K562 (cell line): ENCODE results near the gene RTN4. TPM values are rescaled to one million over a fixed set of nuclear protein-coding genes. Genes with fewer than 3 reads are reported as not detected.

Experiments
- ATAC-seq: fragments of 200-7000 bp; cut with Tn5 transposase; 3 replicates; pipeline ENCODE4 v1.9.1; 2020; ENCODE audit warnings: moderate library complexity
- BruUV-seq: library from RNA; stranded (reverse); fragments of 400-500 nt; replicated peaks from 2 replicates; lab custom pipeline; 2021; lab: Mats Ljungman, UMichigan
- CTCF ChIA-PET: fragments of 300-600 bp; formaldehyde crosslinking; extraction: SDS; loops from one replicate; lab custom pipeline; 2021; ENCODE audit warnings: low intra/inter-chr PET ratio; lab: Yijun Ruan, JAX
- POLR2A ChIA-PET: fragments of 300-600, 350-650 bp; sonication (Branson Sonifier 250); formaldehyde crosslinking; extraction: SDS; loops from one replicate; lab custom pipeline; 2021; ENCODE audit warnings: antibody characterized with exemption, inconsistent platforms; lab: Yijun Ruan, JAX
- DNase-seq, 4 experiments: peaks; one replicate each; pipeline versions ENCODE4 v3.0.0 to v3.0.0-alpha.2; 2011 to 2018; ENCODE audit warnings: low spot score in 3 of 4, mixed read lengths in 3 of 4; ENCODE audit errors: extremely low read depth in 1 of 4
- FAIRE-seq: peaks from 2 replicates; lab custom pipeline; 2011; peaks lifted over from hg19 to GRCh38; lab: Jason Lieb, UNC
- H2AFZ ChIP-seq: 2 replicates; pipeline ENCODE4 v1.6.0; 2011; ENCODE audit warnings: low read depth, low read length, control low read depth, inconsistent platforms
- H3K27ac ChIP-seq: fragments of 200-600 bp; 3 replicates; pipeline ENCODE4 v1.8.0; 2011; ENCODE audit warnings: low read depth, mild to moderate bottlenecking, control low read depth, inconsistent platforms, low read length, moderate library complexity, mixed read lengths; ENCODE audit errors: extremely low read depth
- H3K27me3 ChIP-seq, 2 experiments: fragments of 300-600 bp in 1 of 2; 2 replicates in 1 of 2; 3 replicates in 1 of 2; pipeline versions ENCODE4 v1.6.0 to v1.8.0; 2011; ENCODE audit warnings: inconsistent platforms in 2 of 2, low read length in 2 of 2, mild to moderate bottlenecking in 1 of 2, mixed read lengths in 1 of 2, moderate library complexity in 1 of 2; ENCODE audit not compliant: control insufficient read depth in 2 of 2, insufficient read depth in 2 of 2
- H3K36me3 ChIP-seq: fragments of 300-600 bp; 3 replicates; pipeline ENCODE4 v1.8.0; 2011; ENCODE audit warnings: mild to moderate bottlenecking, low read length, inconsistent platforms; ENCODE audit not compliant: control insufficient read depth, insufficient read depth
- H3K4me1 ChIP-seq, 2 experiments: fragments of 200-600 bp in 1 of 2; replicated peaks in 1 of 2; 2 replicates in 1 of 2; 3 replicates in 1 of 2; pipeline versions ENCODE4 v1.5.1 to v1.8.0; 2011; ENCODE audit warnings: inconsistent platforms in 2 of 2, low read length in 2 of 2, mild to moderate bottlenecking in 1 of 2, mixed read lengths in 1 of 2, moderate library complexity in 1 of 2; ENCODE audit not compliant: control insufficient read depth in 2 of 2, insufficient read depth in 2 of 2
- H3K4me2 ChIP-seq: 2 replicates; pipeline ENCODE4 v1.6.1; 2011; ENCODE audit warnings: low read length, control low read depth, inconsistent platforms, mixed read lengths; ENCODE audit not compliant: insufficient read depth
- H3K4me3 ChIP-seq: fragments of 200-600 bp; sonication (generic), shearing (Covaris generic); 2 replicates; pipeline ENCODE4 v1.5.1; 2016; ENCODE audit warnings: control low read depth, inconsistent platforms
- H3K79me2 ChIP-seq: fragments of 200-600 bp; 3 replicates; pipeline ENCODE4 v1.8.0; 2011; ENCODE audit warnings: low read length, inconsistent platforms; ENCODE audit not compliant: control insufficient read depth, insufficient read depth
- H3K9ac ChIP-seq, 2 experiments: 2 replicates each; pipeline versions ENCODE4 v1.6.0 to v1.6.1; 2011; ENCODE audit warnings: low read depth in 2 of 2, low read length in 2 of 2, control low read depth in 1 of 2, inconsistent platforms in 1 of 2, mild to moderate bottlenecking in 1 of 2, mixed read lengths in 1 of 2; ENCODE audit not compliant: insufficient read depth in 1 of 2
- H3K9me1 ChIP-seq: one replicate; pipeline ENCODE4 v1.6.0; 2011; ENCODE audit warnings: inconsistent platforms, mild to moderate bottlenecking, low read length, moderate library complexity; ENCODE audit not compliant: control insufficient read depth, insufficient read depth
- H3K9me3 ChIP-seq: replicated peaks from 2 replicates; pipeline ENCODE4 v1.5.1; 2011; ENCODE audit warnings: low read depth, low read length, inconsistent platforms; ENCODE audit not compliant: control insufficient read depth, insufficient read depth
- H4K20me1 ChIP-seq: replicated peaks from 2 replicates; pipeline ENCODE4 v1.6.1; 2011; ENCODE audit warnings: low read length, inconsistent platforms, mixed read lengths; ENCODE audit not compliant: control insufficient read depth, insufficient read depth
- C11orf30 ChIP-seq: fragments of 450-650 bp; IDR thresholded peaks from 2 replicates; pipeline ENCODE4 v1.6.1; 2016; ENCODE audit warnings: low read depth, mild to moderate bottlenecking
- DPF2 ChIP-seq: fragments of 450-650 bp; IDR thresholded peaks from 2 replicates; pipeline ENCODE4 v1.6.1; 2016
- FOXK1 ChIP-seq: sonication (generic); formaldehyde crosslinking; IDR thresholded peaks from 2 replicates; pipeline ENCODE4 v1.8.0; 2022; ENCODE audit warnings: missing genetic modification reagents, mild to moderate bottlenecking, borderline replicate concordance
- HDAC1 ChIP-seq, 2 experiments: fragments of 450-650 bp; IDR thresholded peaks; 2 replicates each; pipeline ENCODE4 v1.6.1; 2016 to 2017; ENCODE audit warnings: inconsistent platforms in 1 of 2, mild to moderate bottlenecking in 1 of 2, moderate library complexity in 1 of 2
- NBN ChIP-seq: fragments of 450-650 bp; IDR thresholded peaks from 2 replicates; pipeline ENCODE4 v1.6.1; 2016; ENCODE audit warnings: low read depth, mild to moderate bottlenecking
- NKRF ChIP-seq: fragments of 450-650 bp; IDR thresholded peaks from 2 replicates; pipeline ENCODE4 v1.6.1; 2016; ENCODE audit warnings: borderline replicate concordance
- TCF15 ChIP-seq: fragments of 250-450 bp; sonication (Bioruptor Pico); IDR thresholded peaks from 2 replicates; pipeline ENCODE4 v1.8.0; 2022; ENCODE audit warnings: moderate library complexity, mild to moderate bottlenecking, inconsistent platforms
- ZBTB1 ChIP-seq: sonication (generic); formaldehyde crosslinking; IDR thresholded peaks from 2 replicates; pipeline ENCODE4 v1.8.1; 2023; ENCODE audit warnings: missing genetic modification reagents, low read depth, mild to moderate bottlenecking, borderline replicate concordance
- ZNF655 ChIP-seq: fragments of 250-450 bp; sonication (Bioruptor Pico); IDR thresholded peaks from 2 replicates; pipeline ENCODE4 v1.5.0; 2021
- WGBS: fragments of 100-300 bp; shearing (Covaris generic); methylation state at CpG from one replicate; pipeline ENCODE4 v1.1.6; 2016; ENCODE audit warnings: low coverage, mixed read lengths; ENCODE audit not compliant: insufficient coverage; ENCODE audit errors: missing lambda C conversion rate; 5-methylcytosine and 5-hydroxymethylcytosine counted together
- in situ Hi-C: fragments of 300-500 bp; cut with MboI; formaldehyde crosslinking; loops from 4 replicates; pipeline ENCODE4 v1.15.0; 2018; ENCODE audit warnings: inconsistent platforms, mixed read lengths
- intact Hi-C: fragments of 100-400 bp; cut with micrococcal nuclease; formaldehyde crosslinking; loops from 2 replicates; pipeline ENCODE4 v1.14.2; 2022
- polyA plus RNA-seq, 8 experiments: library from polyadenylated mRNA; depleted of rRNA in 4 of 8; stranded (reverse) in 5 of 8; unstranded in 3 of 8; fragments of >200 nt; fragmentation: Nextera tagmentation in 2 of 8; fragmentation: Illumina TruSeq in 1 of 8; extraction: Ambion mirVana in 2 of 8; extraction: Trizol in 1 of 8; gene quantifications; 2 replicates each; pipeline versions ENCODE4 v1.2.1 to v1.2.3, GENCODE V29; 2011 to 2014; ENCODE audit warnings: inconsistent platforms in 1 of 8, missing spikeins in 1 of 8
- total RNA-seq, 7 experiments: library from RNA; depleted of rRNA in 6 of 7; stranded (reverse); fragments of >200 nt in 6 of 7; fragmentation: Illumina TruSeq in 2 of 7; extraction: Trizol in 2 of 7; gene quantifications; 2 replicates each; pipeline versions ENCODE4 v1.2.1 to v1.2.3, GENCODE V29; 2011 to 2021; ENCODE audit warnings: low replicate concordance in 1 of 7
- TF ChIP-seq, protein P1 (sequence below): fragments of 450-650 bp; IDR thresholded peaks from 2 replicates; pipeline ENCODE4 v1.6.1; 2018; ENCODE audit not compliant: partially characterized antibody
- TF ChIP-seq, protein P2 (sequence below): sonication (generic); formaldehyde crosslinking; IDR thresholded peaks from 2 replicates; pipeline ENCODE4 v1.8.0; 2023; ENCODE audit warnings: mild to moderate bottlenecking, missing genetic modification reagents

RTN4 gene
- total and polyA plus RNA-seq, 9 of the 15 experiments (the other 6 are each of a cell fraction or from before 2014, with no cell fraction given), result 73.0 to 248 (median 116) TPM

- peak; percentile 37 to 84 (median 44) for DNase-seq
- H3K9me1 ChIP-seq, result no peaks in the 10 kb centered on the region
- WGBS, result 3% methylated on average over 9 of the region's 9 CpGs
- in situ Hi-C loops, result no loop called here
- H3K9me3 ChIP-seq, result no peaks in the 10 kb centered on the region
- peak overlapping the region; percentile 89 for H3K4me3 ChIP-seq
- POLR2A ChIA-PET, result interaction anchor here (0.6 to 4.1 kb wide), 29 partner anchors 9 to 1284 kb away, joined by 3 to 24 read pairs (median 5); partner anchors contain the start of genes CHAC2, CLHC1 and RPS27A
- H4K20me1 ChIP-seq, result peaks cover 27% of the 10 kb centered on the region; the same call in 1 of the 2 replicates
- H3K79me2 ChIP-seq, result peaks cover 68% of the 10 kb centered on the region
- BruUV-seq, result TSS peak; percentile 83
- peaks cover 12% of the 10 kb centered on the region for H3K36me3 ChIP-seq
- H3K4me1 ChIP-seq, result peaks cover 11% of the 10 kb centered on the region in 2 experiments; a peak in 4 of 5 replicates
- peak overlapping the region; percentile 92 for H3K4me2 ChIP-seq
- FAIRE-seq, result peak; percentile 87
- CTCF ChIA-PET, result interaction anchor here (1.0 kb wide), 1 partner anchor 117 kb away, joined by 4 read pairs; no protein-coding TSS in a partner anchor
- peak overlapping the region; percentile 96 for H3K27ac ChIP-seq
- intact Hi-C loops, result loop anchor here (2.0 to 5.0 kb wide), 5 partner anchors 46 to 181 kb away; partner anchors contain the start of genes CLHC1 and RPS27A
- ATAC-seq, result peak; percentile 2
- H2AFZ ChIP-seq, result peak overlapping the region; percentile 37
- peak overlapping the region; percentile 90 to 93 for H3K9ac ChIP-seq
- H3K27me3 ChIP-seq, result no peaks in the 10 kb centered on the region
- no peak for TF ChIP-seq ZBTB1 (CRISPR knock-in tag)
- TF ChIP-seq, protein P1, sequence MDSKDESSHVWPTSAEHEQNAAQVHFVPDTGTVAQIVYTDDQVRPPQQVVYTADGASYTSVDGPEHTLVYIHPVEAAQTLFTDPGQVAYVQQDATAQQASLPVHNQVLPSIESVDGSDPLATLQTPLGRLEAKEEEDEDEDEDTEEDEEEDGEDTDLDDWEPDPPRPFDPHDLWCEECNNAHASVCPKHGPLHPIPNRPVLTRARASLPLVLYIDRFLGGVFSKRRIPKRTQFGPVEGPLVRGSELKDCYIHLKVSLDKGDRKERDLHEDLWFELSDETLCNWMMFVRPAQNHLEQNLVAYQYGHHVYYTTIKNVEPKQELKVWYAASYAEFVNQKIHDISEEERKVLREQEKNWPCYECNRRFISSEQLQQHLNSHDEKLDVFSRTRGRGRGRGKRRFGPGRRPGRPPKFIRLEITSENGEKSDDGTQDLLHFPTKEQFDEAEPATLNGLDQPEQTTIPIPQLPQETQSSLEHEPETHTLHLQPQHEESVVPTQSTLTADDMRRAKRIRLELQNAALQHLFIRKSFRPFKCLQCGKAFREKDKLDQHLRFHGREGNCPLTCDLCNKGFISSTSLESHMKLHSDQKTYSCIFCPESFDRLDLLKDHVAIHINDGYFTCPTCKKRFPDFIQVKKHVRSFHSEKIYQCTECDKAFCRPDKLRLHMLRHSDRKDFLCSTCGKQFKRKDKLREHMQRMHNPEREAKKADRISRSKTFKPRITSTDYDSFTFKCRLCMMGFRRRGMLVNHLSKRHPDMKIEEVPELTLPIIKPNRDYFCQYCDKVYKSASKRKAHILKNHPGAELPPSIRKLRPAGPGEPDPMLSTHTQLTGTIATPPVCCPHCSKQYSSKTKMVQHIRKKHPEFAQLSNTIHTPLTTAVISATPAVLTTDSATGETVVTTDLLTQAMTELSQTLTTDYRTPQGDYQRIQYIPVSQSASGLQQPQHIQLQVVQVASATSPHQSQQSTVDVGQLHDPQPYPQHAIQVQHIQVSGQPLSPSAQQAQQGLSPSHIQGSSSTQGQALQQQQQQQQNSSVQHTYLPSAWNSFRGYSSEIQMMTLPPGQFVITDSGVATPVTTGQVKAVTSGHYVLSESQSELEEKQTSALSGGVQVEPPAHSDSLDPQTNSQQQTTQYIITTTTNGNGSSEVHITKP, result peak; percentile 49
- peak; percentile 28; the same call in 1 of the 2 replicates for TF ChIP-seq NKRF
- TF ChIP-seq TCF15 (CRISPR knock-in tag), result no peak
- peak; percentile 83 for TF ChIP-seq C11orf30
- peak; percentile 89 for TF ChIP-seq DPF2
- peak in 1 of 2 experiments; percentile 49; a peak in 2 of 4 replicates for TF ChIP-seq HDAC1 (IDR thresholded peaks at IDR 0.05)
- TF ChIP-seq FOXK1 (CRISPR knock-in tag), result no peak
- TF ChIP-seq ZNF655 (CRISPR knock-in tag), result no peak
- TF ChIP-seq, protein P2, sequence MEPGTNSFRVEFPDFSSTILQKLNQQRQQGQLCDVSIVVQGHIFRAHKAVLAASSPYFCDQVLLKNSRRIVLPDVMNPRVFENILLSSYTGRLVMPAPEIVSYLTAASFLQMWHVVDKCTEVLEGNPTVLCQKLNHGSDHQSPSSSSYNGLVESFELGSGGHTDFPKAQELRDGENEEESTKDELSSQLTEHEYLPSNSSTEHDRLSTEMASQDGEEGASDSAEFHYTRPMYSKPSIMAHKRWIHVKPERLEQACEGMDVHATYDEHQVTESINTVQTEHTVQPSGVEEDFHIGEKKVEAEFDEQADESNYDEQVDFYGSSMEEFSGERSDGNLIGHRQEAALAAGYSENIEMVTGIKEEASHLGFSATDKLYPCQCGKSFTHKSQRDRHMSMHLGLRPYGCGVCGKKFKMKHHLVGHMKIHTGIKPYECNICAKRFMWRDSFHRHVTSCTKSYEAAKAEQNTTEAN, result no peak
- 0 out of 2 replicates have a peak, but pooled peaks have one; percentile 36 for TF ChIP-seq NBN
These were observed 995 bp upstream of the RTN4 start for GRCh38 chr2:55051026-55051866.
